Right atrium auricular region (tissue), 2 donors: Measurements from ENCODE around the gene VPS9D1. TPM values are rescaled to one million over a fixed set of nuclear protein-coding genes. Genes with fewer than 3 reads are reported as not detected.

Source experiments
- DNase-seq: peaks from one replicate; pipeline ENCODE4 v3.0.0-alpha.2; 2019; ENCODE audit warnings: low spot score
- H3K27ac ChIP-seq, 2 donors: fragments of 200-600 bp; sonication (generic); 1 replicate in 1 of 2; 2 replicates in 1 of 2; pipeline ENCODE4 v1.5.1; 2016 to 2019
- H3K27me3 ChIP-seq, 2 donors: fragments of 200-600 bp; sonication (generic); one replicate each; pipeline versions ENCODE4 v1.5.1 to v1.6.0; 2017 to 2019
- H3K36me3 ChIP-seq: fragments of 200-600 bp; sonication (generic); one replicate; pipeline ENCODE4 v1.5.1; 2016
- H3K4me1 ChIP-seq, 2 donors: fragments of 200-600 bp; sonication (generic); one replicate each; pipeline versions ENCODE4 v1.5.1 to v1.6.0; 2017 to 2019
- H3K4me3 ChIP-seq, 2 donors: fragments of 200-600 bp; sonication (generic); 1 replicate in 1 of 2; 2 replicates in 1 of 2; pipeline ENCODE4 v1.5.1; 2017 to 2019; ENCODE audit warnings: mild to moderate bottlenecking in 1 of 2, moderate library complexity in 1 of 2
- H3K9me3 ChIP-seq, 2 donors: fragments of 200-600 bp; sonication (generic); one replicate each; pipeline ENCODE4 v1.5.1; 2019
- total RNA-seq, 2 donors: library from RNA; depleted of rRNA; stranded (reverse); fragments of >200 nt; gene quantifications; one replicate each; pipeline ENCODE4 v1.1.0, GENCODE V29; 2016
- TF ChIP-seq, protein P1 (sequence below), 2 donors: fragments of 200-600 bp; sonication (generic); IDR thresholded peaks; one replicate each; pipeline ENCODE4 v1.5.1; 2019; ENCODE audit warnings: antibody characterized with exemption in 2 of 2

Gene VPS9D1
- total RNA-seq, 2 donors from 2014 or later: 7.3 to 11.3 TPM

DNA sequence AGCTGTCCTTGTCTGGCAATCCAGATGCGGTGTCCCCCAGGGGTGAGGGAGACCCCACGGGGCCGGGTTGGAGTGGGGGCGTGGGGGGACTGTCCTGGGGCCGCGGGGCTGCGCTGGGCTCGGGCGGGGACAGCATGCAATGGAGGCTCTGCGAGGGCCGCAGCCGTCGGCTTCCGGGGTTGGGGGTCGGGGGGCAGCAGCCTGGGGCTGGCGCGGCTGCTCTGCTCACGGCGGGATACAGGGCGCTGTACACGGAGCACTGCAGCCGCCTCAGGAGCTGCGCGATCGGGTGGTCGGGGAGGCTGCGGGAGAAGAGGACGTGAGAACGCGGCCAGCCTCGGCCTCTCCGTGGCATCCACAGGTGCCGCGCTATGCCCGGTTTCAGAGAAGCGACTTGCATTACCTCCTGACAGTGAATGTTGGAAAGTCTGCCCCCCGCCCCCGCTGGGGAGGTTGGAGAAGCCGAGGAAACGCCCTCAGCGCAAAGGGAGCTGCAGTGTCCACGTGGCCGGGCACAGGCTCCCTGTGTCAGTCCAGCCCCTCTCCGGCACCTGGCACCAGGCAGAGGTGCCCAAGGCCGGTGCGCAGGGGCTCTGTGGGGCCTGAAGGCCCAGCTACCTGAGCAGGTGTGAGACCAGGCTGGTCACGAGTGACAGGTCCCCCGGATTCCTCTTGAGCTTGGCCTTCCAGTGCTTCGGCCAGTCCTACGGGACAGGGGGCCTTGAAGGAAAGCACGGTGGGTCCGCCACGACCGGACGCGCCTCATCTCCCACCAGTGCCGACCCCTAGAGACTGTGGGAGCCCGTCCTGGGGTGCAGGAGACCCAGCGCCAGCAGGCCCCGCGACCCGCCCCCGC lies 9.8 kb downstream of the VPS9D1 start:
- Histone ChIP-seq H3K4me3 (no peak overlapping the region), H3K4me1 (peaks cover 0 to 20% of the 10 kb centered on the region in 2 donors), H3K9me3 (no peaks in the 10 kb centered on the region), H3K27me3 (no peaks in the 10 kb centered on the region), H3K36me3 (no peaks in the 10 kb centered on the region), H3K27ac (no peak overlapping the region)
- no peak for DNase-seq
- TF ChIP-seq, protein P1, sequence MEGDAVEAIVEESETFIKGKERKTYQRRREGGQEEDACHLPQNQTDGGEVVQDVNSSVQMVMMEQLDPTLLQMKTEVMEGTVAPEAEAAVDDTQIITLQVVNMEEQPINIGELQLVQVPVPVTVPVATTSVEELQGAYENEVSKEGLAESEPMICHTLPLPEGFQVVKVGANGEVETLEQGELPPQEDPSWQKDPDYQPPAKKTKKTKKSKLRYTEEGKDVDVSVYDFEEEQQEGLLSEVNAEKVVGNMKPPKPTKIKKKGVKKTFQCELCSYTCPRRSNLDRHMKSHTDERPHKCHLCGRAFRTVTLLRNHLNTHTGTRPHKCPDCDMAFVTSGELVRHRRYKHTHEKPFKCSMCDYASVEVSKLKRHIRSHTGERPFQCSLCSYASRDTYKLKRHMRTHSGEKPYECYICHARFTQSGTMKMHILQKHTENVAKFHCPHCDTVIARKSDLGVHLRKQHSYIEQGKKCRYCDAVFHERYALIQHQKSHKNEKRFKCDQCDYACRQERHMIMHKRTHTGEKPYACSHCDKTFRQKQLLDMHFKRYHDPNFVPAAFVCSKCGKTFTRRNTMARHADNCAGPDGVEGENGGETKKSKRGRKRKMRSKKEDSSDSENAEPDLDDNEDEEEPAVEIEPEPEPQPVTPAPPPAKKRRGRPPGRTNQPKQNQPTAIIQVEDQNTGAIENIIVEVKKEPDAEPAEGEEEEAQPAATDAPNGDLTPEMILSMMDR (IDR thresholded peaks at IDR 0.05): no peak

DNA sequence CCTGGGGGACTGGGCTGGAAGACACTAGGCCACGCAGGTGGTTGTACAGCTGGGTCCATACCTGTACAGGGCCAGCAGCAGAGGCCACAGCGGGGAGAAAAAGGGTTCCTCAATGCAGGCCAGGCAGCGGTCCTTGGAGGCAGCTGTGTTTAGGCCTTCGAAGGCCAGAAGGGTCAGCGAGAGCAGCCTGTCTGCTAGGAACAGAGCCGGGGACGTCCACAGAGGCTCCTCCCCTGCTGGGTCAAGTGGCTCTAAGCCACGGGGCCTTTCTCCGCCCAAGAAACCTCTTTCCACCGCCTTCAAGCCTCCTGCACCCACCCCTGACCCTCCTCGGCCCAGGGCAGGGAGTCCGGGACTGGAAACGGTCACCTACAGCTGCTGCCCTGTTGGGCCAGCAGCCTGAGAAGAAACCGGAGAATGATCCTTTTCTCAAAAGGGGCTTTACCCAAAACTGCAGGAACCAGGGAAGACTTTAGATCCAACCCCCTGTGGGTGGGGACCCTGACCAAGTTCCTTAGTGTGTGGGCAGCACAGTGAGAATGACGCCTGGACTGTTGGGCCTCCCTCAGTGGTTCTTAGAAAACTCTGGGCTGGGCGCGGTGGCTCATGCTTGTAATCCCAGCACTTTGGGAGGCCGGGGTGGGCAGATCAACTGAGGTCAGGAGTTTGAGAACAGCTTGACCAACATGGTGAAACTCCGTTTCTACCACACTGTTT lies 10.8 kb downstream of the VPS9D1 start:
- Histone ChIP-seq H3K36me3 (no peaks in the 10 kb centered on the region), H3K27me3 (no peaks in the 10 kb centered on the region), H3K4me3 (no peak overlapping the region), H3K4me1 (peaks cover 0 to 21% of the 10 kb centered on the region in 2 donors), H3K9me3 (no peaks in the 10 kb centered on the region), H3K27ac (no peak overlapping the region)
- no peak for DNase-seq
- TF ChIP-seq, protein P1 (IDR thresholded peaks at IDR 0.05): no peak

DNA sequence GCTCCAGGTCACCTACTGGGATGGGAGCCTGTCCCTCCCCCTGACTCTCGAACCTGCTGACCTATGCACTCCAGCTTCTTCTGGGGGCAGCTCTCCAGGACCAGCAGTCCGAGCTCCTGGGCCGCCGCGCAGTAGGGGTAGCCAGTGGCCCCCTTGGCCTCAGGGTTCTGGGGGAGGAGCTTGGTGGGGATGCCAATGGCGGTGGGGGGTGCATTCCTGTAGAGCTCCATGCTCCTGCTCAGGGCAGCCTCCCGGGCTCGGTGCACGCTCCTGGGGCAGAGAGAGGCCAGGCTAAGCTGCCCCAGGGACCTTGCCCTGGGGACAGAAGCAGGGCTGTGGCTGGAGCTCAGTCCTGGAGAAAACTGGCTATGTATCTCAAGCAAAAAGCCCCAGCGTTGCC lies 11.5 kb downstream of the VPS9D1 start:
- H3K4me3 ChIP-seq: no peak overlapping the region
- H3K36me3 ChIP-seq: no peaks in the 10 kb centered on the region
- H3K9me3 ChIP-seq: no peaks in the 10 kb centered on the region
- DNase-seq: no peak
- H3K4me1 ChIP-seq: peaks cover 0 to 21% of the 10 kb centered on the region in 2 donors
- no peaks in the 10 kb centered on the region for H3K27me3 ChIP-seq
- H3K27ac ChIP-seq: no peak overlapping the region
- TF ChIP-seq, protein P1 (IDR thresholded peaks at IDR 0.05): no peak

DNA sequence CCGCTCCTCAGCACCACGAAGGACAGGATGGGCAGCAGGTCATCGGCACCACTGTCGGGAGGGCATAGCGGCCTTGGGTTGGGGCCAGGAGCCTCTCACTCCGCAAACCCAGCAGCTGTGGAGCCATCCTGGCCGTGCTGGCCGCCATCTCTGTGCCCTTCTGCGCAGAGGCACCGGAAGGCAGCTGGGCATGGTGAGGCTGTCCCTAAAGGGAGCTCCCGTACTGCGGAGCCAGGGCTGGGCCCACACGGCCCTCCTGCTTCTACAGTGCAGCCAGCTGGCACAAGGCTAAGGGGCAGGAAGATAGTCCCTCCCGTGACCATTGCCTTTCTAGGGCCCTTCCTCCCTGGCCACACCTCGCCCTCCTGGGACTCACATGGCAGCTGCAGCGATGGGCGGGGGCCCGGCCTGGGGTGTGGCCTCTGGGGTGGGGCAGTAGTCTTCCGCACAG lies 12.2 kb downstream of the VPS9D1 start:
- Histone ChIP-seq H3K9me3 (no peaks in the 10 kb centered on the region), H3K36me3 (no peaks in the 10 kb centered on the region), H3K4me3 (no peak overlapping the region), H3K4me1 (peaks cover 0 to 21% of the 10 kb centered on the region in 2 donors), H3K27ac (no peak overlapping the region), H3K27me3 (no peaks in the 10 kb centered on the region)
- TF ChIP-seq, protein P1 (IDR thresholded peaks at IDR 0.05): no peak
- DNase-seq: no peak

DNA sequence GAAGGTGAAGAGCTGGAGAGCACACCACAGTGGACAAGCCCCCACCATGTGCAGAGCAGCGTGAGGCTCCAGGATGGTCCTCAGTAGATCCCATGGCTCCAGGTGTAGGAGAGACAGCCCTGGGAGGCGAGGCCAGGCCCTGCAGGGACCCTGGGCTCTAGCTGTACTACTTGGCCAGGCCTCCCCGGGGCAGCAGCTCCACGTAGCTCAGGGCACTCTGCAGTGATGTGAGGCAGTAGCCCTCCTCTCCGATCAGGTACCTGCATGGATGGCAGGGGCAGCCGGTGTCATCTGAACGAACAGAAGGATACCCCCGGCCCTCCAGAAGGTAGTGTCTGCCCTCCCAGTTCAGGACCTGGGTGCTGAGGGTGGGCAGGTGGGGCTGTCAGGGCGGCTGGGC lies 13.0 kb downstream of the VPS9D1 start:
- H3K4me1 ChIP-seq: peaks cover 0 to 21% of the 10 kb centered on the region in 2 donors
- DNase-seq: no peak
- H3K36me3 ChIP-seq: no peaks in the 10 kb centered on the region
- TF ChIP-seq, protein P1 (IDR thresholded peaks at IDR 0.05): no peak
- no peaks in the 10 kb centered on the region for H3K27me3 ChIP-seq
- H3K4me3 ChIP-seq: no peak overlapping the region
- no peaks in the 10 kb centered on the region for H3K9me3 ChIP-seq
- no peak overlapping the region for H3K27ac ChIP-seq
